ENCODE results near the gene SNX33.

DNA sequence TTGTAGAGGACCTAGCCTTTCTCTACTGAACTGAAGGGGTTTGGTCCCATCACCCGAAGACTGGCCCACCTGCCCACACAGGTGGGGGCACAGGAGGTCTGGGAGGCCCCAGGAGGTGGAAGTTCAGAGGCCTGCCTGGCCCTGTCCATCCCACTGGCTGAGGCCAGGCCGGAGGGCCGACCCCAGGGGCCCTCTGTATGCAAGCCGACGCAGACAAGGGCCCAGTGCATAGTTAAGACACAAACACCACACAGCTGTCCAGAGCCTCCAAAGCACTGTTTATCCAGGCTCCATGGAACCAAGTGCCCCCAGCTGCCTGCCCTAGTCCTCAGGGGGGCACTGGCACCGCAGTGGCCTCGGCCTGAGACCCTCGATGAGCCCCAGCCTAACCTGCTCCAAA is 26.7 kb downstream of the SNX33 start:
- TF ChIP-seq CTCF (IDR thresholded peaks at IDR 0.05; ENCODE audit: low read depth, low read length) (no peak), POLR2A (IDR thresholded peaks at IDR 0.05; ENCODE audit: extremely low read depth, insufficient read length) (no peak), MYC (IDR thresholded peaks at IDR 0.05; ENCODE audit: low read depth, low read length) (no peak)
- TF ChIP-seq, protein P1, sequence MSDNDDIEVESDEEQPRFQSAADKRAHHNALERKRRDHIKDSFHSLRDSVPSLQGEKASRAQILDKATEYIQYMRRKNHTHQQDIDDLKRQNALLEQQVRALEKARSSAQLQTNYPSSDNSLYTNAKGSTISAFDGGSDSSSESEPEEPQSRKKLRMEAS (IDR thresholded peaks at IDR 0.05; ENCODE audit: low read depth, low read length) = no peak

Measured in NB4 (cell line).